Measurements from ENCODE around the gene NCAN.
"Not testable (repeated sequence)": the region's sequence is repeated elsewhere in the genome, so short reads cannot be mapped to it uniquely, and the experiment has no call there.

Gene NCAN

GRCh38 chr19:19201697-19202630, 9.8 kb upstream of the NCAN start:
- DNase-seq = no peak

GRCh38 chr19:19202707-19203011, 9.1 kb upstream of the NCAN start:
- no peak for DNase-seq

GRCh38 chr19:19203012-19203856, 8.5 kb upstream of the NCAN start, which contains the start of gene NR2C2AP:
TSS of gene NR2C2AP (minus strand) at chr19:19203414. CDS start at chr19:19203060, 354 bp downstream.
- peak; percentile 95 for DNase-seq

GRCh38 chr19:19204181-19204580, 7.6 kb upstream of the NCAN start:
- no peak for DNase-seq

- DNase-seq = no peak
Measured at GRCh38 chr19:19205416-19206410, 6.0 kb upstream of the NCAN start.

DNA sequence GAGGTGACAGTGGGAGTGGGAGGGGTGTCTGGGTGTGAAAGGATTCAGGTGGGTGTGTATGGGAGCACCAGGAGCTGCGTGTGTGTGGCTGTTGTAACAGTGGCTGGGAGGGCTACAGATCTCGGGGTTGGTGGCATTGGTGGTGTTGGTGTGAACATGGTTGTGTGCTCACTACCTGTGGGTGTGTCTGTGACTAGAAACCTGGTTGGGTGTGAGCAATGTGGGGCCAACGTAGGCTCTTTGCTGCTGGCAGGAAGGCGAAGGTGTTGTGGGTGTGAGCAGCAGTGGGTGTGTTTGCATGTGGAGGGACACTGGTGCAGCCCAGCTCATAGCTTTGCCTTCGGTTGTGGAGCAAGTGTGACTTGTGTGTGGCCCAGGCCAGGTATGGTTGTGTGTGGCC, 4.8 kb upstream of the NCAN start:
- no peak for DNase-seq

DNA sequence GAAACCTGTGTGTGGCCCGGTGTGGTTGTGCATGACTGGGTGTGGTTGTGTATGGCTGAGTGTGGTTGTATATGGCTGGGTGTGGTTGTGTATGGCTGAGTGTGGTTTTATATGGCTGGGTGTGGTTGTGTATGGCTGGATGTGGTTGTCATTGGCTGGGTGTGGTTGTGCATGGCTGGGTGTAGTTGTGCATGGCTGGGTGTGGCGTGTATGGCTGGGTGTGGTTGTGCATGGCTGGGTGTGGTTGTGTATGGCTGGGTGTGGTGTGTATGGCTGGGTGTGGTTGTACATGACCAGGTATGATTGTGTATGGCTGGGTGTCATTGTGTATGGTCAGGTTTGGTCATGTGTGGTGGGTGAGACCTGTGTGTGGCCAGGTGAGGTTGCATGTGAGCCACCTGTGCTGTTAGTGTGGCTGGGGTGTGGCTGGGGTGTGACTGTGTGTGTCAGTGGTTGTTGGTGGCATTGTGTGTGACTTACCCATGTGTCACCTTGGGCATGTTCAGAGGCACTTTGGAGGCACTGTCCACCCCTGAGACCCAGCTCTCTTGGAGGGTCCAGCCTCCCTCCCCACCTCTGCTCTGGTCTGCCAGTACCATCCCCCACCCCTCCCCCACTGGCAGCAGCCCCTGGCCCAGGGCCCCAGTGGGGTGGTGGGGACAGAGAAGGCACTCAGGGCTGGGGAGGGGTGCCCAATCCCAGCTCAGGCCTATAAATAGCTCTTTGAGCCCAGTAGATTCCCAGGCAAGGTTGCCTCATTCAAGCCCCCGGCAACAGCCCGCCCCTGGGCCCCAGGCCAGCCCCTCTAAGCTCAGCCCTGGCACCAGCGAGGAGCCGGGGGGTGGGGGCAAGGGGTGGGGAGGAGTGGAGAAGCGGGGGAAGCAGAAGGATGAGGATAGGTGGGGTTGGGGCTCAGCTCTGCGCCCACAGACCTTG, 3.9 kb upstream of the NCAN start:
- DNase-seq = peak; percentile 78

- DNase-seq = no peak
Measured at GRCh38 chr19:19209372-19209771, 2.4 kb upstream of the NCAN start.

GRCh38 chr19:19212916-19213315, 1.2 kb downstream of the NCAN start:
- no peak for DNase-seq

DNA sequence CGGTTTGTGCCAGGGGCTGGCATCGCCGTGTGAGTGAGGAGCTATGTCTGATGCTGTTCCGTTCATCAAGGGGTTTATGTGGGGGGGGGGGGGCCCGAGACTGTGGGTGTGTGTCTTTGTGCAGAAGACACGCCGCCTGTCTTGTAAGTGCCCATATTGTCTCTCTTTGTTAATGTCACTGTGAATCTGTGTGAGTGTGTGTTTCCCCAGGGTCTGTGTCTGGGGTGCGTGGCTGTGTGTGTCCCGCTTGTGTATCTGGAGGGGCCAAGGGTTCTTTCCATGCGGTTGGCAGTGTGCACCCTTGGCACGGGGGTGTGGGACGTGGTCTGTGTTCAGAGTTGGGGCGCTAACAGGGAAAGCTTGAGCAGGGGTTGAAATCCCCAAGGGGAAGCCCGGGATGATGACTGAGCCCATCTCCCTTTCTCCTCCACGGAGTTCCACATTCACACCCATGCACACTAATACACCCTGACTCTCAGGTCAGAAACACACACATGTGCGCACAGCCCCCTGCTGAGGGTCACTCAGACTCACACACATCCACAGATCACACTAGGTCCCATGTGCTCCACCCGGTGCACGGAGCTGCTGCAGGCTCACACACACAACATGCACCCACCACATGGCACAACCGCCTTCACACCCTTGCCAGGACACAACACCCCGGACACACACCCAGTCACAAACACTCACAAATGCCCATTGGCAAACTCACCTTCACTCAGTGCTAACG, 1.8 kb downstream of the NCAN start:
- no peak for DNase-seq

- DNase-seq = no peak
Measured at GRCh38 chr19:19214159-19214490, 2.4 kb downstream of the NCAN start.

DNA sequence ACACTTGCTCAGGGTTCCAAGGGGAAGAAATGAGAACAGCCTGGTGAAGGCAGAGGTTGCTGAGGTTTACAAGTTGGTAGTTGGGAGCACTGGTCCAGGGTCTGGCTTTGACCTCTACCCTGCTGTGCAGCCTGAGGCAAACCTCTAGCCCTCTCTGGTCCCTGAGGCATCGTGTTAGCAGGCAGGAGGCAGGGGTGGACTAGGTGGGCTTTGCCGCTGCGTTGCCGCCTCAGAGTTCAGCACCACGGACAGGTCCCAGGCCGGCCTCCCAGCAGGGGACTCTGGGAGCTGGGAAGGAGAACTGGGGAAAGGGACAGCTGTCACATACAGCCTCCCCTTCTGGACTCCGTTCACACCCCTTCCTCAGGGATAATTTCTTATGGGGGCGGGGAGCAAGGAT, 3.1 kb downstream of the NCAN start:
- peak; percentile 44 for DNase-seq

- no peak for DNase-seq
Measured at GRCh38 chr19:19215792-19216191, 4.0 kb downstream of the NCAN start.

GRCh38 chr19:19217099-19217498, 5.3 kb downstream of the NCAN start:
- DNase-seq = peak; percentile 49

GRCh38 chr19:19218911-19219310, 7.2 kb downstream of the NCAN start:
- no peak for DNase-seq

DNA sequence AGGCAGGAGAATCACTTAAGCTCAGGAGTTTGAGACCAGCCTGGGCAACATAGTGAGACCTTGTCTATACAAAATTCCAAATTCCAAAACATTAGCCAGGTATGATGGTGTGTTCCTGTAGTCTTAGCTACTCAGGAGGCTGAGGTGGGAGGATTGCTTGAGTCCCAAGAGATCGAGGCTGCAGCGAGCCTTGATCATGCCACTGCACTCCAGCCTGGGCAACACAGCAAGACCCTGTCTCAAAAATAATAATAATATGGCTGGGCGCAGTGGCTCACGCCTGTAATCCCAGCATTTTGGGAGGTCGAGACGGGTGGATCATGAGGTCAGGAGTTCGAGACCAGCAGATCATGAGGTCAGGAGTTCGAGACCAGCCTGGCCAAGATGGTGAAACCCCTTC, 9.2 kb downstream of the NCAN start:
- DNase-seq = not testable (repeated sequence)

GRCh38 chr19:19223060-19223459, 11.3 kb downstream of the NCAN start:
- no peak for DNase-seq

DNA sequence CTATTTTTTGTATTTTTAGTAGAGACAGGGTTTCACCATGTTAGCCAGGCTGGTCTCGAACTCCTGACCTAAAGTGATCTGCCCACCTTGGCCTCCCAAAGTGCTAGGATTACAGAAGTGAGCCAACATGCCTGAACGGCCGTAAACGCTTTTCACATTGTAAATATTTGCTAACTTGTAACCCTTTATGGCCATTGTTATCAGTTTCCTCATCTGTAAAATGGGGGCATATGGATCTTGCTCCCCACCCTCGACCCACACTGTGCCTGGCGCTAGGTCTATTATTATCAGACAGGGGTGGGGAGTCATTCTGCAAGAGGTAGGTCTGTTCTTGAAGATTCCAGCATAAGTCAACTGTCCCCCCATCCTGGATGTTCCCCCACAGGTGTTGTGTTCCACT, 11.9 kb downstream of the NCAN start:
- no peak for DNase-seq

DNA sequence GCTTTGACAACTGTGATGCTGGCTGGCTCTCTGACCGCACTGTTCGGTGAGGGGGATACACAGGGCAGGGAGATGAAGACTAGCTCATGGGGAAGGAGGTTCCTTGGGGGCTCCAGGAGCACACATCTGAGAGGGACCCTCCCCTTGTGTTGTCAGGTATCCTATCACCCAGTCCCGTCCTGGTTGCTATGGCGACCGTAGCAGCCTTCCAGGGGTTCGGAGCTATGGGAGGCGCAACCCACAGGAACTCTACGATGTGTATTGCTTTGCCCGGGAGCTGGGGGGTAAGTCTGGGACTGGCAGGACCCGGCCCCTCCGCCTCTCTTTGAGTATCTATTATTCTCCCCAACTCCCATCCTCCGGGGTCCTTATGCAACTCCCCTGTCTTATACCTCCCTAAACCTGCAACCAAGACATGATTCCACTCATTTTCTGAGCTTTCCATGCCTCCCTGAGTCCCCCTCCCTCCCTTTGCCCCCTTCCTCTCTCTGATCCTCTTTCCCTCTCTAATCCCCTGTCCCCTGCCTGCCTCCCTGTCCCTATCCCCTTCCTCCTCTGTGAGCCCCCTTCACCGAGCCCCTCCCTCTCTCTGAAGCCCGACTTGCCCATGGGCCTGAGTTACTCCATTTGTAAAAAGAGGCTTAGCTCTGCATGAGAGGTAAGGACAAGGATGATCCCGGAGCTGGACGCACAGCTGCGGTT, 12.5 kb downstream of the NCAN start:
- no peak for DNase-seq

DNA sequence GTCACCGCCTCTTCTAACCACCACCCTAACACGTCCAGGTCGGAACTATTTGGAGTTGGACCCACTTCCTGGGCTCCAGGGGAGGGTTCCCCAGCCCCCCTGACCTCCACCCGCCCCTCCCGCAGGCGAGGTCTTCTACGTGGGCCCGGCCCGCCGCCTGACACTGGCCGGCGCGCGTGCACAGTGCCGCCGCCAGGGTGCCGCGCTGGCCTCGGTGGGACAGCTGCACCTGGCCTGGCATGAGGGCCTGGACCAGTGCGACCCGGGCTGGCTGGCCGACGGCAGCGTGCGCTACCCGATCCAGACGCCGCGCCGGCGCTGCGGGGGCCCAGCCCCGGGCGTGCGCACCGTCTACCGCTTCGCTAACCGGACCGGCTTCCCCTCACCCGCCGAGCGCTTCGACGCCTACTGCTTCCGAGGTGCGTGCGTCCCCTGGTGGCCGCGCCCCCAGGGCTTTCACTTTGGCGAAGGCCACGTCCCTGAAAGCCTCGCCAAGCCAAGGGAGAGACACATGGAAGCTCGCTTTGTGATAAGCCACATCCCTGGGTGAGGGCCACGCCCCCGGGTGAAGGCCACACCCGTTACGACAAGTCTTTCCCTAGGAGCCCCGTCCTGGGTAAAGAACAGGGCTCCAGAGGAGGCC, 13.2 kb downstream of the NCAN start:
- peak; percentile 93 for DNase-seq

All from hematopoietic multipotent progenitor cell treated with erythropoietin and hydrocortisone succinate and interleukin-3 and kit ligand, for 8 days (in vitro differentiated cells).